Medulla oblongata (tissue), 1 donor: ENCODE results near the gene SLC9C2.
"Not testable (repeated sequence)": the region's sequence is repeated elsewhere in the genome, so short reads cannot be mapped to it uniquely, and the experiment has no call there.

Source experiments
- DNase-seq: peaks from one replicate; pipeline ENCODE4 v3.0.0-alpha.2; 2015; ENCODE audit errors: extremely low spot score

The SLC9C2 gene

GRCh38 chr1:173580071-173580470, 22.8 kb downstream of the SLC9C2 start:
- DNase-seq, result no peak

GRCh38 chr1:173573596-173573995, 29.3 kb downstream of the SLC9C2 start:
- DNase-seq, result no peak

GRCh38 chr1:173572201-173572873, 30.5 kb downstream of the SLC9C2 start:
- no peak for DNase-seq

GRCh38 chr1:173570370-173571007, 32.4 kb downstream of the SLC9C2 start:
- DNase-seq, result no peak

GRCh38 chr1:173568483-173568882, 34.4 kb downstream of the SLC9C2 start:
- DNase-seq, result no peak

- not testable (repeated sequence) for DNase-seq
Observed at GRCh38 chr1:173563846-173564245, 39.0 kb downstream of the SLC9C2 start.

- no peak for DNase-seq
Observed at GRCh38 chr1:173562813-173563212, 40.1 kb downstream of the SLC9C2 start.

- no peak for DNase-seq
Observed at GRCh38 chr1:173561263-173561662, 41.6 kb downstream of the SLC9C2 start.

GRCh38 chr1:173560285-173560880, 42.5 kb downstream of the SLC9C2 start:
- DNase-seq, result no peak

GRCh38 chr1:173555651-173556305, 47.1 kb downstream of the SLC9C2 start:
- no peak for DNase-seq

GRCh38 chr1:173554541-173555250, 48.2 kb downstream of the SLC9C2 start:
- DNase-seq, result no peak

- DNase-seq, result no peak
Observed at GRCh38 chr1:173554089-173554488, 48.8 kb downstream of the SLC9C2 start.

- no peak for DNase-seq
Observed at GRCh38 chr1:173553312-173553711, 49.6 kb downstream of the SLC9C2 start.

- DNase-seq, result no peak
Observed at GRCh38 chr1:173551699-173552098, 51.2 kb downstream of the SLC9C2 start.

GRCh38 chr1:173549813-173550212, 53.1 kb downstream of the SLC9C2 start:
- DNase-seq, result no peak

GRCh38 chr1:173545688-173546087, 57.2 kb downstream of the SLC9C2 start:
- DNase-seq, result no peak

GRCh38 chr1:173536223-173536622, 66.6 kb downstream of the SLC9C2 start:
- DNase-seq, result no peak

GRCh38 chr1:173532237-173532636, 70.6 kb downstream of the SLC9C2 start:
- DNase-seq, result peak; percentile 16

GRCh38 chr1:173530795-173531693, 71.8 kb downstream of the SLC9C2 start:
- no peak for DNase-seq

GRCh38 chr1:173529106-173529505, 73.8 kb downstream of the SLC9C2 start:
- no peak for DNase-seq
